SK-N-SH (cell line): ENCODE measurements around the gene BMP8A. TPM values are rescaled to one million over a fixed set of nuclear protein-coding genes. Genes with fewer than 3 reads are reported as not detected.

Experiments
- CTCF ChIA-PET: fragments of 300-600, 350-600 bp; formaldehyde crosslinking; extraction: SDS; loops from one replicate; lab custom pipeline; 2021; lab: Yijun Ruan, JAX
- POLR2A ChIA-PET: fragments of 350-600 bp; sonication (Branson Sonifier 250); formaldehyde crosslinking; extraction: SDS; loops from one replicate; lab custom pipeline; 2020; ENCODE audit warnings: antibody characterized with exemption, inconsistent platforms; lab: Yijun Ruan, JAX
- DNase-seq: peaks from one replicate; pipeline ENCODE4 v3.0.0; 2012
- H2AFZ ChIP-seq: fragments of 200-600 bp; sonication (generic); 2 replicates; pipeline ENCODE4 v1.8.1; 2016; ENCODE audit warnings: antibody characterized with exemption, mild to moderate bottlenecking, low read depth
- H3F3A ChIP-seq: fragments of 200-600 bp; sonication (generic); replicated peaks from 2 replicates; pipeline ENCODE3; 2016; ENCODE audit warnings: antibody characterized with exemption, mild to moderate bottlenecking; ENCODE audit not compliant: insufficient read depth
- H3K27ac ChIP-seq, 2 experiments: fragments of 200-500 bp in 1 of 2; fragments of 200-600 bp in 1 of 2; sonication (Bioruptor generic) in 1 of 2; sonication (generic), shearing (Covaris generic) in 1 of 2; 2 replicates each; pipeline versions ENCODE4 v1.5.1 to v1.6.1; 2014 to 2016; ENCODE audit warnings: low read depth in 2 of 2, inconsistent platforms in 1 of 2, low read length in 1 of 2, mild to moderate bottlenecking in 1 of 2, mixed read lengths in 1 of 2
- H3K27me3 ChIP-seq: fragments of 200-600 bp; sonication (generic), shearing (Covaris generic); 2 replicates; pipeline ENCODE4 v1.6.1; 2016; ENCODE audit warnings: mixed run types; ENCODE audit not compliant: insufficient read depth
- H3K36me3 ChIP-seq, 2 experiments: fragments of 200-500 bp in 1 of 2; fragments of 200-600 bp in 1 of 2; sonication (Bioruptor generic) in 1 of 2; sonication (generic) in 1 of 2; replicated peaks in 1 of 2; 2 replicates each; pipeline versions ENCODE3 to v1.5.1; 2014 to 2016; ENCODE audit warnings: low read length in 1 of 2, mild to moderate bottlenecking in 1 of 2; ENCODE audit not compliant: insufficient read depth in 2 of 2, control insufficient read depth in 1 of 2
- H3K4me1 ChIP-seq, 2 experiments: fragments of 200-500 bp in 1 of 2; fragments of 200-600 bp in 1 of 2; sonication (Bioruptor generic) in 1 of 2; sonication (generic), shearing (Covaris generic) in 1 of 2; 2 replicates each; pipeline versions ENCODE4 v1.5.1 to v1.6.1; 2014 to 2016; ENCODE audit warnings: low read depth in 1 of 2, low read length in 1 of 2, mixed run types in 1 of 2; ENCODE audit not compliant: insufficient read depth in 2 of 2, control insufficient read depth in 1 of 2
- H3K4me2 ChIP-seq: fragments of 200-600 bp; sonication (generic), shearing (Covaris generic); 2 replicates; pipeline ENCODE4 v1.6.1; 2017; ENCODE audit warnings: mixed run types
- H3K4me3 ChIP-seq, 2 experiments: fragments of 200-500 bp in 1 of 2; fragments of 200-600 bp in 1 of 2; sonication (Bioruptor generic) in 1 of 2; sonication (generic), shearing (Covaris generic) in 1 of 2; 2 replicates each; pipeline versions ENCODE4 v1.5.1 to v1.8.1; 2014 to 2016; ENCODE audit warnings: low read depth in 2 of 2, inconsistent platforms in 1 of 2, low read length in 1 of 2, mild to moderate bottlenecking in 1 of 2, mixed read lengths in 1 of 2, moderate library complexity in 1 of 2
- H3K79me2 ChIP-seq: fragments of 200-600 bp; sonication (generic); 2 replicates; pipeline ENCODE4 v1.8.1; 2017; ENCODE audit warnings: mild to moderate bottlenecking; ENCODE audit not compliant: insufficient read depth
- H3K9ac ChIP-seq: fragments of 200-600 bp; sonication (generic); 2 replicates; pipeline ENCODE4 v1.6.1; 2017; ENCODE audit warnings: mixed run types
- H3K9me2 ChIP-seq: fragments of 200-600 bp; sonication (generic); 2 replicates; pipeline ENCODE4 v1.6.1; 2017; ENCODE audit warnings: mixed run types
- H3K9me3 ChIP-seq: fragments of 200-600 bp; sonication (generic); 2 replicates; pipeline ENCODE4 v1.6.1; 2017; ENCODE audit warnings: mixed run types, mild to moderate bottlenecking, moderate library complexity
- H4K20me1 ChIP-seq: fragments of 200-600 bp; sonication (generic); 2 replicates; pipeline ENCODE4 v1.6.1; 2017; ENCODE audit warnings: mild to moderate bottlenecking, mixed run types; ENCODE audit not compliant: insufficient read depth
- ELF1 ChIP-seq: IDR thresholded peaks from 2 replicates; pipeline ENCODE4 v1.4.0; 2012
- EZH2phosphoT487 ChIP-seq: fragments of 200-600 bp; sonication (generic); IDR thresholded peaks from 2 replicates; pipeline ENCODE4 v1.6.1; 2017; ENCODE audit warnings: low read depth, mixed run types, mild to moderate bottlenecking, antibody characterized with exemption, moderate library complexity, borderline replicate concordance
- GABPA ChIP-seq: IDR thresholded peaks from 2 replicates; pipeline ENCODE4 v1.4.0; 2012; ENCODE audit warnings: low read depth, mild to moderate bottlenecking
- GATA2 ChIP-seq: sonication (generic); formaldehyde crosslinking; IDR thresholded peaks from 2 replicates; pipeline ENCODE4 v1.5.0; 2020; ENCODE audit warnings: mild to moderate bottlenecking, missing genetic modification reagents
- JUND ChIP-seq: IDR thresholded peaks from 2 replicates; pipeline ENCODE4 v1.4.0; 2012
- MEF2A ChIP-seq: IDR thresholded peaks from 2 replicates; pipeline ENCODE4 v1.4.0; 2012; ENCODE audit warnings: low read depth, borderline replicate concordance
- POLR2AphosphoS5 ChIP-seq: IDR thresholded peaks from 2 replicates; pipeline ENCODE4 v1.6.1; 2012; ENCODE audit warnings: low read depth, low read length
- RCOR1 ChIP-seq: fragments of 150-350 bp; IDR thresholded peaks from 2 replicates; pipeline ENCODE4 v1.6.1; 2017; ENCODE audit warnings: antibody characterized with exemption, low read length
- RXRA ChIP-seq: IDR thresholded peaks from 2 replicates; pipeline ENCODE4 v1.4.0; 2012; ENCODE audit warnings: low read depth, mild to moderate bottlenecking, borderline replicate concordance
- SIN3A ChIP-seq: IDR thresholded peaks from 2 replicates; pipeline ENCODE4 v1.6.1; 2012; ENCODE audit warnings: low read depth, mild to moderate bottlenecking, low read length, moderate library complexity, borderline replicate concordance
- SMC3 ChIP-seq: IDR thresholded peaks from 2 replicates; pipeline ENCODE4 v1.6.1; 2012; ENCODE audit warnings: low read depth, low read length, improper control_type of control experiment
- TCF12 ChIP-seq: IDR thresholded peaks from 2 replicates; pipeline ENCODE4 v1.4.0; 2012
- TEAD4 ChIP-seq: IDR thresholded peaks from 2 replicates; pipeline ENCODE4 v1.4.0; 2012; ENCODE audit warnings: mild to moderate bottlenecking, borderline replicate concordance; ENCODE audit not compliant: insufficient read depth
- YY1 ChIP-seq: IDR thresholded peaks from 2 replicates; pipeline ENCODE4 v1.4.0; 2012; ENCODE audit warnings: low read depth, mild to moderate bottlenecking
- WGBS: methylation state at CpG from one replicate; pipeline ENCODE4 v1.1.6; 2017; ENCODE audit warnings: low lambda C conversion rate; 5-methylcytosine and 5-hydroxymethylcytosine counted together
- polyA plus RNA-seq, 3 experiments: library from polyadenylated mRNA; depleted of rRNA; stranded (reverse); fragments of >200 nt; gene quantifications; 2 replicates each; pipeline ENCODE4 v1.2.3, GENCODE V29; 2012
- TF ChIP-seq, protein P1 (sequence below): fragments of 150-350 bp; IDR thresholded peaks from 2 replicates; pipeline ENCODE4 v1.6.1; 2017; ENCODE audit warnings: antibody characterized with exemption, low read length, low read depth, borderline replicate concordance
- TF ChIP-seq, protein P2 (sequence below): IDR thresholded peaks from 2 replicates; pipeline ENCODE4; 2012
- TF ChIP-seq, protein P3 (sequence below): IDR thresholded peaks from 2 replicates; pipeline ENCODE4 v1.4.0; 2012; ENCODE audit warnings: low read depth
- TF ChIP-seq, protein P4 (sequence below): IDR thresholded peaks from 2 replicates; pipeline ENCODE4 v1.6.1; 2012; ENCODE audit warnings: mild to moderate bottlenecking, low read depth, low read length, moderate library complexity
- TF ChIP-seq, protein P5 (sequence below): IDR thresholded peaks from 2 replicates; pipeline ENCODE4 v1.4.0; 2012; ENCODE audit warnings: low read depth, borderline replicate concordance

The BMP8A gene
- polyA plus RNA-seq, 1 of the 3 experiments (the other 2 are of a cell fraction) = 0.16 TPM

DNA sequence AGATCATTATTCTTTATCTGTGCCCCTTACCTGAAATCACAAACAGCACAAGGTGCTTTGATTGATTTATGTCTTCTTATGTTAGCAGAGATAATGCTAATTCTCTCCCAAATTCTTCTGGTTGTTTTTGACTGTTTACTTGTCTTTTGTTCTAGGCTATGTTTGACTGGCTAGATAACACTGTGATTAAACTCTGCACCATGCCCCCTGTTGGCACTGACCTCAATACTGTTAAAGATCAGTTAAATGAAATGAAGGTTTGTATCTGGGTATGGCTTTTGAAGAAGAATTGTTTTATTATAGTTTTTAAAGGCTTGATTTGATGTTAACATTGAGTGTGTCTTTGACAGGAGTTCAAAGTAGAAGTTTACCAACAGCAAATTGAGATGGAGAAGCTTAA is 49.6 kb upstream of the BMP8A start (continued):
- TF ChIP-seq, protein P1, sequence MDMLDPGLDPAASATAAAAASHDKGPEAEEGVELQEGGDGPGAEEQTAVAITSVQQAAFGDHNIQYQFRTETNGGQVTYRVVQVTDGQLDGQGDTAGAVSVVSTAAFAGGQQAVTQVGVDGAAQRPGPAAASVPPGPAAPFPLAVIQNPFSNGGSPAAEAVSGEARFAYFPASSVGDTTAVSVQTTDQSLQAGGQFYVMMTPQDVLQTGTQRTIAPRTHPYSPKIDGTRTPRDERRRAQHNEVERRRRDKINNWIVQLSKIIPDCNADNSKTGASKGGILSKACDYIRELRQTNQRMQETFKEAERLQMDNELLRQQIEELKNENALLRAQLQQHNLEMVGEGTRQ = no peak
- TF ChIP-seq ELF1 = no peak
- TF ChIP-seq EZH2phosphoT487 = no peak
- TF ChIP-seq TCF12 = no peak
- TF ChIP-seq, protein P2, sequence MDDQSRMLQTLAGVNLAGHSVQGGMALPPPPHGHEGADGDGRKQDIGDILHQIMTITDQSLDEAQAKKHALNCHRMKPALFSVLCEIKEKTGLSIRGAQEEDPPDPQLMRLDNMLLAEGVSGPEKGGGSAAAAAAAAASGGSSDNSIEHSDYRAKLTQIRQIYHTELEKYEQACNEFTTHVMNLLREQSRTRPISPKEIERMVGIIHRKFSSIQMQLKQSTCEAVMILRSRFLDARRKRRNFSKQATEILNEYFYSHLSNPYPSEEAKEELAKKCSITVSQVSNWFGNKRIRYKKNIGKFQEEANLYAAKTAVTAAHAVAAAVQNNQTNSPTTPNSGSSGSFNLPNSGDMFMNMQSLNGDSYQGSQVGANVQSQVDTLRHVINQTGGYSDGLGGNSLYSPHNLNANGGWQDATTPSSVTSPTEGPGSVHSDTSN = no peak
- TF ChIP-seq, protein P3, sequence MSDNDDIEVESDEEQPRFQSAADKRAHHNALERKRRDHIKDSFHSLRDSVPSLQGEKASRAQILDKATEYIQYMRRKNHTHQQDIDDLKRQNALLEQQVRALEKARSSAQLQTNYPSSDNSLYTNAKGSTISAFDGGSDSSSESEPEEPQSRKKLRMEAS = no peak
- TF ChIP-seq SMC3 = no peak
- TF ChIP-seq, all 33 proteins: peak for 0

- Histone ChIP-seq H3K4me3 (no peak overlapping the region), H3K9ac (no peak overlapping the region)
- POLR2A ChIA-PET = no interaction called here
- TF ChIP-seq POLR2AphosphoS5 (no peak), RXRA (no peak), TEAD4 (no peak), SIN3A (no peak), YY1 (no peak), GABPA (no peak), RCOR1 (no peak), JUND (no peak), GATA2 (CRISPR knock-in tag) (no peak), MEF2A (no peak)
- TF ChIP-seq, protein P4, sequence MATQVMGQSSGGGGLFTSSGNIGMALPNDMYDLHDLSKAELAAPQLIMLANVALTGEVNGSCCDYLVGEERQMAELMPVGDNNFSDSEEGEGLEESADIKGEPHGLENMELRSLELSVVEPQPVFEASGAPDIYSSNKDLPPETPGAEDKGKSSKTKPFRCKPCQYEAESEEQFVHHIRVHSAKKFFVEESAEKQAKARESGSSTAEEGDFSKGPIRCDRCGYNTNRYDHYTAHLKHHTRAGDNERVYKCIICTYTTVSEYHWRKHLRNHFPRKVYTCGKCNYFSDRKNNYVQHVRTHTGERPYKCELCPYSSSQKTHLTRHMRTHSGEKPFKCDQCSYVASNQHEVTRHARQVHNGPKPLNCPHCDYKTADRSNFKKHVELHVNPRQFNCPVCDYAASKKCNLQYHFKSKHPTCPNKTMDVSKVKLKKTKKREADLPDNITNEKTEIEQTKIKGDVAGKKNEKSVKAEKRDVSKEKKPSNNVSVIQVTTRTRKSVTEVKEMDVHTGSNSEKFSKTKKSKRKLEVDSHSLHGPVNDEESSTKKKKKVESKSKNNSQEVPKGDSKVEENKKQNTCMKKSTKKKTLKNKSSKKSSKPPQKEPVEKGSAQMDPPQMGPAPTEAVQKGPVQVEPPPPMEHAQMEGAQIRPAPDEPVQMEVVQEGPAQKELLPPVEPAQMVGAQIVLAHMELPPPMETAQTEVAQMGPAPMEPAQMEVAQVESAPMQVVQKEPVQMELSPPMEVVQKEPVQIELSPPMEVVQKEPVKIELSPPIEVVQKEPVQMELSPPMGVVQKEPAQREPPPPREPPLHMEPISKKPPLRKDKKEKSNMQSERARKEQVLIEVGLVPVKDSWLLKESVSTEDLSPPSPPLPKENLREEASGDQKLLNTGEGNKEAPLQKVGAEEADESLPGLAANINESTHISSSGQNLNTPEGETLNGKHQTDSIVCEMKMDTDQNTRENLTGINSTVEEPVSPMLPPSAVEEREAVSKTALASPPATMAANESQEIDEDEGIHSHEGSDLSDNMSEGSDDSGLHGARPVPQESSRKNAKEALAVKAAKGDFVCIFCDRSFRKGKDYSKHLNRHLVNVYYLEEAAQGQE = no peak
- TF ChIP-seq, protein P3 = no peak
- TF ChIP-seq, protein P2 = no peak
- TF ChIP-seq, protein P5, sequence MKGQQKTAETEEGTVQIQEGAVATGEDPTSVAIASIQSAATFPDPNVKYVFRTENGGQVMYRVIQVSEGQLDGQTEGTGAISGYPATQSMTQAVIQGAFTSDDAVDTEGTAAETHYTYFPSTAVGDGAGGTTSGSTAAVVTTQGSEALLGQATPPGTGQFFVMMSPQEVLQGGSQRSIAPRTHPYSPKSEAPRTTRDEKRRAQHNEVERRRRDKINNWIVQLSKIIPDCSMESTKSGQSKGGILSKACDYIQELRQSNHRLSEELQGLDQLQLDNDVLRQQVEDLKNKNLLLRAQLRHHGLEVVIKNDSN = no peak
- TF ChIP-seq, all 33 proteins: peak for 0
- H3K79me2 ChIP-seq = peaks cover 14% of the 10 kb centered on the region; the same call in 1 of the 2 replicates
- H3K9me2 ChIP-seq = no peaks in the 10 kb centered on the region
- H3K36me3 ChIP-seq = peaks cover 85 to 87% of the 10 kb centered on the region in 2 experiments
- H4K20me1 ChIP-seq = no peaks in the 10 kb centered on the region
- H3F3A ChIP-seq = peaks cover 16% of the 10 kb centered on the region
- H3K9me3 ChIP-seq = no peaks in the 10 kb centered on the region
- no peak for DNase-seq
- H3K4me2 ChIP-seq = no peak overlapping the region
- H3K4me1 ChIP-seq = no peaks in the 10 kb centered on the region
- no peak overlapping the region for H3K27ac ChIP-seq
- CTCF ChIA-PET = interaction anchor here (0.9 kb wide), 1 partner anchor 12 kb away, joined by 3 read pairs; no protein-coding TSS in a partner anchor
- H3K27me3 ChIP-seq = no peaks in the 10 kb centered on the region
- no peak overlapping the region for H2AFZ ChIP-seq
- 100% methylated on average over 2 of the region's 2 CpGs for WGBS
Observed at GRCh38 chr1:39445573-39445972, 45.9 kb upstream of the BMP8A start.
